Measurements from ENCODE around the gene PCDHGA8.

Gene PCDHGA8

GRCh38 chr5:141351591-141351990, 40.8 kb upstream of the PCDHGA8 start:
- H3K27ac ChIP-seq (ENCODE audit: extremely low read depth, low read depth, low read length), result no peak overlapping the region
- POLR2A ChIA-PET, result no interaction called here
- no peak for TF ChIP-seq ZNF561 (tag by site-specific recombination; IDR thresholded peaks at IDR 0.05; ENCODE audit: borderline replicate concordance)
- no peak for TF ChIP-seq ZNF23 (tag by site-specific recombination; IDR thresholded peaks at IDR 0.05; ENCODE audit: borderline replicate concordance)
- TF ChIP-seq GLIS2 (tag by site-specific recombination; IDR thresholded peaks at IDR 0.05), result no peak
- TF ChIP-seq ZIC2 (tag by site-specific recombination; IDR thresholded peaks at IDR 0.05), result no peak
- TF ChIP-seq ZNF423 (tag by site-specific recombination; IDR thresholded peaks at IDR 0.05), result no peak
- TF ChIP-seq ELK4 (IDR thresholded peaks at IDR 0.05; ENCODE audit: borderline replicate concordance, low read depth, low read length), result no peak
- no peak for TF ChIP-seq ZNF776 (tag by site-specific recombination; IDR thresholded peaks at IDR 0.05; ENCODE audit: borderline replicate concordance)
- no peak for TF ChIP-seq ZBTB6 (tag by site-specific recombination; IDR thresholded peaks at IDR 0.05)
- no peak for TF ChIP-seq PRDM1 (tag by site-specific recombination; IDR thresholded peaks at IDR 0.05)
- TF ChIP-seq ZNF266 (tag by site-specific recombination; IDR thresholded peaks at IDR 0.05; ENCODE audit: low read depth), result no peak
- no peak for TF ChIP-seq HOXD13 (CRISPR knock-in tag; IDR thresholded peaks at IDR 0.05; ENCODE audit: borderline replicate concordance)
- TF ChIP-seq TCF7L2 (IDR thresholded peaks at IDR 0.05; ENCODE audit: borderline replicate concordance, low read depth, low read length), result no peak
- TF ChIP-seq MEIS1 (CRISPR knock-in tag; IDR thresholded peaks at IDR 0.05; ENCODE audit: borderline replicate concordance), result no peak
- no peak for TF ChIP-seq ZNF248 (tag by site-specific recombination; IDR thresholded peaks at IDR 0.05)
- no peak for TF ChIP-seq ZNF792 (tag by site-specific recombination; IDR thresholded peaks at IDR 0.05)
- TF ChIP-seq ZNF596 (tag by site-specific recombination; IDR thresholded peaks at IDR 0.05), result no peak
- TF ChIP-seq HIC1 (tag by site-specific recombination; IDR thresholded peaks at IDR 0.05), result no peak
- TF ChIP-seq ZNF664 (tag by site-specific recombination; IDR thresholded peaks at IDR 0.05), result no peak
- no peak for TF ChIP-seq TSHZ1 (tag by site-specific recombination; IDR thresholded peaks at IDR 0.05; ENCODE audit: borderline replicate concordance)
- TF ChIP-seq SETDB1 (IDR thresholded peaks at IDR 0.05; ENCODE audit: insufficient read length, low read length), result no peak
- H3K9me3 ChIP-seq (ENCODE audit: control insufficient read depth, insufficient read depth, low read depth, low read length), result no peaks in the 10 kb centered on the region
- CTCF ChIA-PET, result interaction anchor here (3.0 to 5.6 kb wide), 3 partner anchors 13 to 213 kb away, joined by 11 to 33 read pairs (median 17); partner anchors contain the start of genes PCDHGA11 and PCDHGA2
- H3K36me3 ChIP-seq (ENCODE audit: control insufficient read depth in 2 of 2, insufficient read depth in 1 of 2, low read length in 2 of 2), result no peaks in the 10 kb centered on the region
- H3K4me1 ChIP-seq (ENCODE audit: control insufficient read depth, insufficient read depth, low read length), result peaks cover 2% of the 10 kb centered on the region; the same call in 1 of the 2 replicates
- H3K4me3 ChIP-seq (ENCODE audit: low read depth, low read length), result no peak overlapping the region
